Heart left ventricle (tissue), 13 donors: ENCODE data around the gene TBC1D2.

Source experiments
- CTCF ChIP-seq, 12 donors: fragments of 200-600 bp; sonication (generic) in 4 of 12; IDR thresholded peaks; one replicate each; pipeline versions ENCODE4 v1.5.0 to v1.8.0; 2018 to 2022; ENCODE audit warnings: antibody characterized with exemption in 12 of 12, mild to moderate bottlenecking in 5 of 12
- POLR2A ChIP-seq, 2 donors: fragments of 450-650 bp; IDR thresholded peaks; one replicate each; pipeline ENCODE4 v1.6.1; 2017; ENCODE audit warnings: antibody characterized with exemption in 2 of 2, mild to moderate bottlenecking in 2 of 2, moderate library complexity in 2 of 2
- donor health status: ischemic (EF 13 %, LVEDD 7.1; RV severe dilation, severe dysfunction).
- donor health status: DM: no; HTN: yes; CAD: no.
- donor health status: DM: no; HTN: no; CAD: no.
- donor health status: ischemic (EF 25% LVEDD 6.9; RV normal size, moderate dysfunction).
- donor health status: ischemic (EF 25% LVEDD 5.7; RV mildly dilated, moderate dysfunction).
- donor health status: ischemic (EF 35%, LVEDD 5.7; RV mildly dilated, moderate dysfunction).
- donor health status: nonischemic (EF 11% LVEDD 7.7; RV severe dilation, severe dysfunction).
- donor health status: DM: yes; HTN: yes; CAD: no.
- donor health status: PGD.
- donor health status: ischemic (EF 29% LVEDD 5.4; RV normal size, mild dysfunction).
- donor health status: nonischemic (EF 23%, LVEDD 6.1; RV moderate dilation, normal function).

GRCh38 chr9:98242426-98242825 is 13.0 kb downstream of the TBC1D2 start:
- TF ChIP-seq CTCF (IDR thresholded peaks at IDR 0.05) (no peak), POLR2A (IDR thresholded peaks at IDR 0.05) (no peak)
